Spleen (tissue), 7 donors: ENCODE data around the gene SLC29A1.

ENCODE experiments used
- POLR2A ChIP-seq, 3 donors: fragments of 450-650 bp; IDR thresholded peaks; one replicate each; pipeline ENCODE4 v1.5.1; 2017; ENCODE audit warnings: antibody characterized with exemption in 3 of 3, mild to moderate bottlenecking in 1 of 3
- POLR2AphosphoS5 ChIP-seq, 3 donors: sonication (generic); formaldehyde crosslinking; IDR thresholded peaks; one replicate each; pipeline ENCODE4 v1.5.1; 2017; ENCODE audit warnings: antibody characterized with exemption in 3 of 3
- TF ChIP-seq, protein P1 (sequence below), 11 experiments: fragments of 200-600 bp in 7 of 11; fragments of 450-650 bp in 4 of 11; sonication (generic) in 4 of 11; IDR thresholded peaks in 8 of 11; conservative IDR thresholded peaks in 3 of 11; 1 replicate in 7 of 11; 2 replicates in 4 of 11; pipeline versions ENCODE4 v1.4.0 to v1.8.0; 2016 to 2021; ENCODE audit warnings: antibody characterized with exemption in 11 of 11, inconsistent platforms in 4 of 11, mild to moderate bottlenecking in 1 of 11
- donor health status: DM: no; HTN: no; CAD: no; lungs with moderate emphysema.
- donor health status: DM: no; HTN: no; CAD: no.
- donor health status: DM: no; HTN: no; CAD: no.

DNA sequence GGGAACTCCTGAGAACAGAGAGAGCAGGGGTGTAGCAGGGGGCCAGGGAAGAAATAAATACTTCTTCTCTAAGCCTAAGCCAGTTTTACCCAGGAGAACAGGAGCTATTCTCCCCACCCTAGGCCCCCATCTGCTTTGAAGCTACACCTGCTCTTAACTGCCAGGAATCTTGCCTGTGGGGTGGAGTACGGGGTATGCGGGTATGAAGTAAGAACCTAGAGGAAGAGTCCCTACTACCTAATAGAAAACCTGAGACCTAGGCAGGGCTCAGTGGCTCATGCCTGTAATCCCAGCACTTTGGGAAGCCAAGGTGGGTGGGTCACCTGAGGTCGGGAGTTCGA lies 1.5 kb downstream of the SLC29A1 start:
- TF ChIP-seq, protein P1, sequence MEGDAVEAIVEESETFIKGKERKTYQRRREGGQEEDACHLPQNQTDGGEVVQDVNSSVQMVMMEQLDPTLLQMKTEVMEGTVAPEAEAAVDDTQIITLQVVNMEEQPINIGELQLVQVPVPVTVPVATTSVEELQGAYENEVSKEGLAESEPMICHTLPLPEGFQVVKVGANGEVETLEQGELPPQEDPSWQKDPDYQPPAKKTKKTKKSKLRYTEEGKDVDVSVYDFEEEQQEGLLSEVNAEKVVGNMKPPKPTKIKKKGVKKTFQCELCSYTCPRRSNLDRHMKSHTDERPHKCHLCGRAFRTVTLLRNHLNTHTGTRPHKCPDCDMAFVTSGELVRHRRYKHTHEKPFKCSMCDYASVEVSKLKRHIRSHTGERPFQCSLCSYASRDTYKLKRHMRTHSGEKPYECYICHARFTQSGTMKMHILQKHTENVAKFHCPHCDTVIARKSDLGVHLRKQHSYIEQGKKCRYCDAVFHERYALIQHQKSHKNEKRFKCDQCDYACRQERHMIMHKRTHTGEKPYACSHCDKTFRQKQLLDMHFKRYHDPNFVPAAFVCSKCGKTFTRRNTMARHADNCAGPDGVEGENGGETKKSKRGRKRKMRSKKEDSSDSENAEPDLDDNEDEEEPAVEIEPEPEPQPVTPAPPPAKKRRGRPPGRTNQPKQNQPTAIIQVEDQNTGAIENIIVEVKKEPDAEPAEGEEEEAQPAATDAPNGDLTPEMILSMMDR (IDR thresholded peaks at IDR 0.05 in 8 of 11, conservative IDR thresholded peaks at IDR 0.05 in 3 of 11) = no peak
- TF ChIP-seq POLR2A (IDR thresholded peaks at IDR 0.05) (no peak), POLR2AphosphoS5 (IDR thresholded peaks at IDR 0.05) (no peak)
